Measurements from ENCODE around the gene FIZ1.
A peak's percentile ranks its signal among the peaks of the same experiment; 100 is the strongest.
"Not testable (repeated sequence)": the region's sequence is repeated elsewhere in the genome, so short reads cannot be mapped to it uniquely, and the experiment has no call there.

The FIZ1 gene

DNA sequence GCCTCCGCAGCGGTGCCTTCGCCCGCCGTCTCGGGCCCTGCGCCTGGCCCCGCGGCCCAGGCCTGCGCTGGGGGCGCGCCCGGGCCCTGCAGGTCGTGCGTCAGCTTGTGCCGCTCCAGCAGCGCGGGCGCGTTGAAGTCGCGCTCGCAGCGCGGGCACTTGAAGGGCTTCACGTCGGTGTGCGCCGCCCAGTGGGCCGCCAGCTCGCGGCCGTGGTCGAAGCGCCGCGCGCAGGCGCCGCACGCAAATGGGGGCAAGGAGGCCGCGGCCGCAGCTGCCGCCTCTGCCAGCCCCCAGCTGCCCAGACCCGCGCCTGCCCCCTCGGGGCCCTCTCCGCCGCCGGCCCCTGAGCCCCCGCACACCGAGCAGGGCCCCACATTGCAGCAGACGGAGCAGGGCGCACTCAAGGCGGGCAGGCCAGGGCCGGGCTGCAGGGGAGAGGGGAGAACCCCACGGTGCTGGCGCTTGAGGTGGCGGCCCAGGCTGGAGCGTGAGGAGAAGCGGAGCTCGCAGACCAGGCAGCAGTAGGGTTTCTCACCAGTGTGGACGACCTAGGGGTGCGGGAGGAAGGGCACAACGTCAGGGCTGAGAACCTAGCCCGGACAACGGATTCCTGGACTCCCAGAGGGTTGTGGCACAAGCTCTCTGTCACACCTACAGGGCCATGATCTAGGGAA, 6.1 kb downstream of the FIZ1 start:
- no peak for DNase-seq

DNA sequence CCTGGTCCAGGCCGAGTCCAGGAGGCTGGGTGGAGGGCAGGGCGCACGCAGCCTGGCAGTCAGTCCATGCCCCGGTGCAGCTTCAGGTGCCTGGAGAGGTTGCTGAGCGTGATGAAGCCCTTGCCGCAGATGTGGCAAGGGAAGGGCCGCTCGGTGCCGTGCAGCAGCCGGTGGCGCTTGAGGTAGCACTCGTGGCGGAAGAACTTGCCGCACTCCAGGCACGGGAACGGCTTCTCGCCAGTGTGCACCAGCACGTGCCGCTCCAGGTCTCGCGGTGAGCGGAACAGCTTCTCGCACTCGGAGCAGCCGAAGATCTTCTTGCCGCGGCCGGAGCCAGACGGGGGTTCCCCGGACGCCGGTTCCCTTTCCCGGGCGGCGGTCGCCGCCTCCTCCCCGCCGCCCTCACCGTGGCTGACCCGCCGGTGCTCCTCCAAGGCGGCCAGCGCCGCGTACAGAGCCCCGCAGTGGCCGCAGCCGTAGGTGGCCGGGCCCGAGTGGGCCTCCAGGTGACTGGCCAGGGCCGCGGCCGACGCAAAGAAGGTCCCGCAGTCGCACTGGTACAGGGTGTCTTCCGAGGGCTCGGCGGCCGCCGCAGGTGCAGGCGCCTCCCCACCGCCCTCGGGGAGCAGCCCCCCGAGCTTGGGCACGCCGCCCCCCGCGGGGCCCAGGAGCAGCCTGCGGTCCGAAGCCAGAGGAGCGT, 6.8 kb downstream of the FIZ1 start:
- DNase-seq, result no peak

DNA sequence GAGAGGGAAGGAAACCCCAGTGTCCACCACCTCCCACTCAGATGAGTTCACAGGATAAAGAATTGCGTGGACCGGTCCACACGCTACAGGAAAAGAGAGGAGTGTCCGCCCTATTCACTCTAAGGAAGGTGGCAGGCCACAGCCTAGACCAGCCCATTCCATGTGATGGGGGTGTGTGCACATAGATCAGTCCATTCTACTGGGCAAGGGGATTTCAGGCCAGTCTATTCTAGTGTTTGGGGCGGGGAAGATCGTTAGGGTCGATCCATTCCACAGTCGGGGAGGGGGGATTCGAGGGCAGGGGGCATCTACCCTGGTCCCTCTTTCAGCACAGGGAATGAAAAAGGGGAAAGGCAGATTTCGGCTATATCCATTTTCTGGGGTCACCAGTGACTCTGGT, 7.8 kb downstream of the FIZ1 start:
- no peak for DNase-seq

DNA sequence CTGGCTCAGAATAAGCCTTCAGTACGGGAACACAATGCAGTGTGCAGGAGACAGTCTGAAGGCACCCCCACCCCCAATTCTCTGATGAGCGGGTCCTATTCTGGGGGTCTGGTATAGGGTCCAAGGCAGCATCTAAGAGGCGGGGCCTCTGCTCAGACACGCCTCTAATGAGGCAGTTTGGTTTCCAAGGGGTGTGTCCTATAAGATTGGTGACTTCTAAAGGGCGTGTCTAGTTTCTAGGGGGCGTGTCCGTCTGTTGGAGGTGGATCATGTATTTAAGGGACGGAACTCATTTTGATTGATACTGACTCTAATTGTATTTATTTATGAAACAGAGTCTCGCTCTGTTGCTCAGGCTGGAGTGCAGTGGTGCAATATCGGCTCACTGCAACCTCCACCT, 8.7 kb downstream of the FIZ1 start:
- DNase-seq, result no peak

DNA sequence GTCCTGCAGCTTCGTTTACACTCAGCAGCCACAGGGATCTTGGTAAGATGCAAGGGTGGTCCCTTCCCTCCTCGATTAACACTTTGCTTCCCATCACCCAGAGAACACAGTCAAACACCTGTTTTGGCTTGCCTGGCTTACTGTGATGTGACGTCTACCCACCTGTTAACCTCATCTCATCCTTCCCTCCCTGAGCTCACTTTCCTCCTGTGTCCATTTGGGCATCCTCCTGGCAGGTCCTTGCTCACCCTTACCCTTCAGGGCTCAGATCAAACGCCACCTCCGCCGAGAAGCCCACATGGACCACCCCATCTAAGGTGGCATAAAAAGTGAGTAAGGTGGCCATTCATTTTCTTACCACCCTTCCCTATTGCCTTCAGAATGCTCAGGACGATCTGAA, 9.2 kb downstream of the FIZ1 start:
- no peak for DNase-seq

DNA sequence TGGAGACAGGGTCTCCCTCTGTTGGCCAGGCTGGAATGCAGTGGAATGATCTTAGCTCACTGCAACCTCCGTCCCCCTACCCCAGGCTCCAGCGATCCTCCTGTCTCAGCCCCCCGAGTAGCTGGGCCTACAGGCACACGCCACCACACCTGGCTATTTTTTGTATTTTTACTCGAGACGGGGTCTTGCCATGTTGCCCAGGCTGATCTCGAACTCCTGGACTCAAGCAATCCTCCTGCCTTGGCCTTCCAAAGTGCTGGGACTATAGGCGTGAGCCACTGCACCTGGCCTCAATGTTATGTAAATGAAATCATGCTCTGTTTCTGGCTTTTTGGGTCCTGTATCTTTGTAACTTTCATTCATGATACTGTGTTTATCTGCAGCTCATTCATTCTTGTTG, 10.6 kb downstream of the FIZ1 start:
- no peak for DNase-seq

DNA sequence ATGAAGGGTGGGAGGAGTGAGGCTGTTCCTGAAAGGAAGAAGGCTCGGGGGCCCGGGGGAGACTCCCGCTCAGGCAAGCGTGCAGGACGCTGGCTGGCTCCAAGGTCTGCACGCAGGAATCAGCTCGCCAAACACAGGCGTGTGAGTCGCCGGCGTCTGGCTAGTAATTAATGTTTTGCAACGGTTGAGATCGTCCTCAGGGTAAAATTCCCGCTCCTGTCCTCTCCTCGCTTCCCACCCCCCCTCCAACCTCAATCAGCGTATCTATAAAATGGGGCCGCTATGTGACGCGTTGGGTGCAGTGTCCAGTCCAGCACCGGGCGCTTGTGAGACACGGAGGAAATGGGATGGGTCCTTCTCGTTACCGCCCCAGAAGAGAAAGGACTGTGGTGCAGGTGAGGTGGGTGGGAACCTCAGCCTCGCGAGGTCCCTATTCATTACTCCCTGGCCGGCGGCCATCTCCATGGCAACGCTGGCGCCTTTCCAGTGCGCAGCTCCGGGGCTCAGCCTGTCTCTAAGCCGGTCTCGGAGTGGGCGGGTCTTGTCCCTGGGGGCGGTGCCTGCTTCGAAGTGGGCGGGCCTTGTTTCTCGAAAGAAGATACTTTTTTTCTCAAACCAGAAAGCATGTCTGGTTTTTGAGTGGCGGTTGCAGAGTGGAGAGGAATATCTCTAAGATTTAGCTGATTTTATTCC, 12.2 kb downstream of the FIZ1 start:
- DNase-seq, result peak; percentile 88

DNA sequence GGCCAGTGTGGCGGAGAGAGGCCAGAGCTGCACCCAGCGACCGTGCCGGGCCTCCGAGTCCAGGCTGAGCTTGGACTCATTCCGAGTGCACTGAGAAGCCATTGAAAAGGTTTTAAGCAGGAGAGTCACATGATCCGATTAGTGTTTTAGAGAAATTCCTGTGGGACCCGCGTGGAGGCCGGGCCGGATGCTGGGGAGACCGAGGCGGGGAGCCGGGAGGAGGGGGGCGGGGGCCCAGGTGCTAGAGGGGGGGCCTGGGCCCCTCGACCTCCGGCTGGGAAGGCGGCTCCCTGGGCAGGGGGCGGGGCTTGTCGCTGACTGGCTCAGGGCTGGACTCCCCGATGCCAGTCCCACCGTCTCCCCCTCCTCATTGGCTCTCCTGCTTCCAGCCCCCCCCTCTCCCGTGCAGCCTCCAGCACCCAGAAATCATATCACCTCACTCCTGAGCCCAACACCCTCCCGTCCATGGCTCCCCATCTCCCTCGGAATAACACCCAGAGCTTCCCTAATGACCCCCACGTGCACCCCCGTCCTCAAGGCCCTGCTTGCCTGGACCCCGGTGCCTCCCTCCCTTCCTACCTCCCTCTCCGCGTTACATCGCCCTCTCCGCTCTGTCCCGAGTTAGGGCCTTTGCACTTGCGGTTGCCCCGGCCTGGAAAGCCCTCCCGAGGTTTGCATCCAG, 13.5 kb downstream of the FIZ1 start:
- no peak for DNase-seq

DNA sequence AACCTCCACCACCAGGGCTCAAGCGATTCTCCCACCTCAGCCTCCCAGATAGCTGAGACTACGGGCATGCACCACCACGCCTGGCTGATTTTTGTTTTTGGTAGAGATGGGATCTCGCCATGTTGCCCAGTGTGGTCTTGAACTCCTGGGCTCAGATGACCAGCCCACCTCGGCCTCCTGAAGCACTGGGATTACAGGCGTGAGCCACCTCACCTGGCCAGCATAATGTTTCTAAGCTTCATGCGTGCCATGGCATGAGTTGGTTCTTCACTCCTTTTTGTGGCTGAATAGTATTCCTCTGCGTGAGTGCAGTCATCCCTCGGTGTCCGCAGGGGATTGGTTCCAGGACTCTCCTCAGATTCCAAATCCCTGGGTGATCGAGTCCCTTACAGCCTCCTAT, 14.4 kb downstream of the FIZ1 start:
- DNase-seq, result no peak

DNA sequence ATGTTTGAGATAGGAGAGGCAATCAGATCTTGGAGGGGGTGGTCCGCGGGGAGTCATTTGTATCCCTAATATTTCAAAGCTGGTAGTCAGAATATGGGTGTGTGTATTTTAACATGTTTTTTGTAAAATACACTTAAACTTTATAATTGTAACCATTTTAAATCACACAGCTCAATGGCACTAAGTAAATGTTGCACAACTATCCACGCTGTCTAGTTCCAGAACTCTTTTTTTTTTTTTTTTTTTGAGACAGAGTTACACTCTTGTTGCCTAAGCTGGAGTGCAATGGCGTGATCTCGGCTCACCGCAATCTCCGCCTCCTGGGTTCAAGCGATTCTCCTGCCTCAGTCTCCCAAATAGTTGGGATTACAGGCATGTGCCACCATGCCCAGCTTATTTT, 15.4 kb downstream of the FIZ1 start:
- not testable (repeated sequence) for DNase-seq

DNA sequence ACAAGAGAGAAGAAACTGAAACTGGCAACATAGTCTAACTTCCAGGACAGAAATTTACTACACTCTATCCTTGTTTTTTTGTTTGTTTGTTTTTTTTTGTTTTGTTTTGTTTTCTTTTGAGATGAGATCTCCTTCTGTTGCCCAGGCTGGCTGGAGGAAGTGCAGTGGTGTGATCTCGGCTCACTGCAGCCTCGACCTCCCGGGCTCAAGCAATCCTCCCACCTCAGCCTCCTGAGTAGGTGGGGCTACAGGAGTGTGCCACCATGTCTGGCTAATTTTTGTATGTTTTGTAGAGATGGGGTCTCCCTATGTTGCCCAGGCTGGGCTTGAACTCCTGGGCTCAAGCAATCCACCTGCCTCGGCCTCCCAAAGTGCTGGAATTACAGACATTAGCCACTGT, 17.0 kb downstream of the FIZ1 start:
- DNase-seq, result not testable (repeated sequence)

DNA sequence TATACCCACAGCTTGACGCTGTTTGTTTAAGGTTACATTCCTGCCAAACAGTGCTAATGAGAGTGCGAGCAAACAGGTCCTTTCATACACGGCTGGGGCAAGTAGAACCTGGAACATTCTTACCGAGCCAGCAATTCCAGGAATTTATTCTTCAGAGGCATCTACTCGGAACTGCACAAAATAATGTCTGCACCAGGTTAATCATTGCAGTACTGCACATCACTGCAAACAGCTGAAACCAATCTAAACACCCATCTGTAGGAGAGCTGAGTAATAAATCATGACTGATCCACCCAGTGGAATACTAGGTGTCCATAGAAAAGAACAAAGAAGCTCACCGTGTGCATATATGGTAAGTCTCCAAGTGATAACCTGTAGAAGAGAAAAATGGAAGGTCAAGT, 17.5 kb downstream of the FIZ1 start:
- DNase-seq, result no peak

DNA sequence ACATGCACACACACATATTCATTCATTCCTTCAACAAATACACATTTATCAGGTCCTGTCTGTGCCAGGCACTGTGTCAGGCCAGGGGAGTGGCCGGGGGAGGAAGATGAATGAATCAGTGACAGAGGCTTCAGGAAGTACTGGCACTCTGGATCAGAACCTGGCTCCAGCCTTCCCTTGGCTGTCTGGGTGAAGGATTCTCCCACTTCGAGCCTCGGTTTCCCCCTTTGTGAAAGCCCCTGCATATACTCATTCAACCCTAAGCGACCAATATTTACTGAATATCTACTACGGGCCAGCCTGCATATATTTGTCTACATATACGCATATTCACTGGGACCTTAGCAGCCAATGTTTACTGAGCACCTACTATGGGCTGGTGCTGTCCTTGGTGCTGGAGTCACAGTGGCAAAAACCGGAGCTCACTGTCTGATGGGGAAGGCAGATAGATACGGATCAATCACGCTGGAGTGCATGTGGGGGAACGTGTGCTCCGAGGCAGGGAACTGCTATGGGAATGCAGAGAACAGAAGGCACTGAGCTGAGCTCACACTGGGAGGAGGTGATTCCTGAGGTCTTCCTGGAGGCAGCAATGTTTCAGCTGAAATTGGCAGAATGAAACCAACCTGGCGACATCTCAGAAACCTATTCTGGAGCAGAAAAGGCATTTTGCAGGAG, 18.0 kb downstream of the FIZ1 start:
- no peak for DNase-seq

DNA sequence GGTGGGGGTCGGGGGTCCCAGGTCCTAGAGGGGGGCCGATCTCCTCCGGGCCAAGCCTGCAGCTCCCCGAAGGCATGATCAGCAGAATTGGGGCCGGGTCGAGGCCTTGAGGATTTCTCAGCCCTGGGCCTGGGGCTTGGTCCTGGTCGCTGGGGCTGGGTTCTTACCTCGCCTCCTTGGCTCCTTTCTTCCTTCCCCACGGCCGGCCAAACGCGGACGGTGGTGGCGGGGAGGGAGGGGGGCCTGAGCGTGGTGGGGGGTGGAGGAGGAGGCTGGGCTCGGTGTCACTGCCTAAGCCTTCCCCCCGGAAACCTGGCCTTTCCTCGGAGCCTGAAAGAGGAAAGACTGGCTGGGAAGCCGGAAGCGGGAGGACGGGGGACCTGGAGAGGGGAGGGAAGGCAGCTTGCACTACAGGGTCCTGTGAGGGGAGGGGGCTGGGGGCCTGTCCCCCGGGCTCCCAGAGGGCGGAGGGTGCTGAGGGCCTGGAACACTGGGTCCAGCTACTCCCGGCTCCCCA, 18.6 kb downstream of the FIZ1 start, which contains the start of gene ZNF579:
TSS of gene ZNF579 (minus strand) at position 221 of the 517 bp plus-strand sequence. CDS start 1,209 bp downstream, outside the sequence.
- peak; percentile 83 for DNase-seq

DNA sequence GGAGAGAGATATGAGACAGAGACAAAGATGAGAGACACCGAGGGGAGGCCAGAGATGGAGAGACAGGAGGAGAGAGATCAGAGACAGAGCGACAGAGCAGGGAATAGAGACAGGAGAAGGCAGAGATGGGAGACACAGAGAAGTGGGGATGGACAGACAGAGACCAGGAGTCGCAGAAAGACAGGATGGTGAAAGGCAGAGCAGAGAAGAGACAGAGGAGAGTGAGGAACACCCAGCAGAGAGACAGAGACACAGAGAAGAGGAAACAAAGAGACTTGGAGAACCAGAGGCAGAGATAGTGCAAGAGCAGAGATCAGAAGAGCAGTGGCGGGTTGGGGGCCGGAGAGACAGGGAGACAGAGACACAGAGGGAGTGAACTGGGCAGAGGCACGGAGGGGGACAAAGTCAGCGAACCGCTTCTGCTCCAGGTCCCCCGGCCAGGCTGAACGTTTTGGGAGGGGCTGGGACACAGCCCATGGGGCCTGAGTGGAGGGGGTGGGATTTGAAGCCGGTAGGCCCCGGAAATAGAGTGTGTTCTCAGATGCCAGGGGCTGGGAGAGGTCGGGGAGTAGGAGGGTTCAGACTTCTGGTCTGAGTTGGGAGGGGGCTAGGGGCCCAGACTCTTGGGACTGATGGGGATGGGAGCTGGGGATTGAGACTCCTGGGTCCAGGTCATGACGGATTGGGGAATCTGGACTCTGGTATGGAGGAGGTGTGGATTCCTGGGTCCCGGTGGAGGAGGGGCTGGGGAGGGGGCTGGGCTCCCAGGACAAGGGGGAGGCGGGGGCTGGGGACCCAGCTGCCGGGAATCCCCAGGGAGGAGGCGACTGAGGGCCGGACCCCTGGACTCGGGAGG, 19.3 kb downstream of the FIZ1 start:
- DNase-seq, result no peak

DNA sequence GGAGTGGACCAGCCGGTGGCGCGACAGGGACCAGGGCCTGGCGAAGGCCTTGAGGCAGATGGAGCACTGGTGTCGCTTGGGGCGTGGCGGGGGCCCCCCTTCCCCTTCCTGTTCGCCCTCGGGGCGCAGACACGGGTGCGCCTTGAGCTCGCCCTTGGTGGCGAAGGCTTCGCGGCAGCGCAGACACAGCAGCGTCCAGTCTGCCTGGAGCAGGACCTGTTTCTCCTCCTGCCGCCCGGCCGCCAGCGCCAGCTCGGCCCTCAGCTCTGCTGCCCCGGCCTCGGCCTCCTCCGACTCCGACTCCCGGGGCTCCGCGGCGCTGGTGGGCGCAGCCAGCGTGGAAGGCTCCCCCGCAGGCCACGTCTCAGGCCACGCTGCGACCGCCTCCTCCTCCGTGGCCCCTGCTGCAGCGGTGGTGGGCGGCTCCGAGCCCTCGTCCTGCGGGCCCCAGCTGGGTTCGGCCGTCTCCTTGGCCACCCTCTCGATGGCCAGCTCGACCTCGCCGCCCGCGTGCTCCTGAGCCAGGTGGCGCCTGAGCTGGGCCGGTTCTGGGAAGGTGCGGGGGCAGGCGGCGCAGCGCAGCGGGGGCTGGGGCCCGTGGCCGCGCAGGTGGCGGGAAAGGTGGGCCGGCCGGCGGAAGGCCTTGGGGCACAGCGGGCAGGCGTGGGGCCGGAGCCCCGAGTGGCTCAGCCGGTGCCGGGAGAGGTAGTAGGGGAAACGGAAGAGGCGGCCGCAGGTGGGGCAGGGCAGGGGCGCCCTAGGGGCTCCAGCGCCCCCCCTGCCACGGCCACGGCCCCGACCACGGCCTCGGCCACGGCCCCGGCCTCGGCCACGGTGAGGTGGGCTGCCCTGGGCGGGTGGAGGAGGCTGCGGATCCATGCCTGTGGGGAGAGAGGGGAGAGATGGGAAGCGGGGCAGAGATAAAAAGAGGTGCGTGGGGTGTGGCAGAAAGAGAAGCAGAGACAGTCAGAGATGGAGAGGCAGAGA, 20.3 kb downstream of the FIZ1 start:
- DNase-seq, result no peak

DNA sequence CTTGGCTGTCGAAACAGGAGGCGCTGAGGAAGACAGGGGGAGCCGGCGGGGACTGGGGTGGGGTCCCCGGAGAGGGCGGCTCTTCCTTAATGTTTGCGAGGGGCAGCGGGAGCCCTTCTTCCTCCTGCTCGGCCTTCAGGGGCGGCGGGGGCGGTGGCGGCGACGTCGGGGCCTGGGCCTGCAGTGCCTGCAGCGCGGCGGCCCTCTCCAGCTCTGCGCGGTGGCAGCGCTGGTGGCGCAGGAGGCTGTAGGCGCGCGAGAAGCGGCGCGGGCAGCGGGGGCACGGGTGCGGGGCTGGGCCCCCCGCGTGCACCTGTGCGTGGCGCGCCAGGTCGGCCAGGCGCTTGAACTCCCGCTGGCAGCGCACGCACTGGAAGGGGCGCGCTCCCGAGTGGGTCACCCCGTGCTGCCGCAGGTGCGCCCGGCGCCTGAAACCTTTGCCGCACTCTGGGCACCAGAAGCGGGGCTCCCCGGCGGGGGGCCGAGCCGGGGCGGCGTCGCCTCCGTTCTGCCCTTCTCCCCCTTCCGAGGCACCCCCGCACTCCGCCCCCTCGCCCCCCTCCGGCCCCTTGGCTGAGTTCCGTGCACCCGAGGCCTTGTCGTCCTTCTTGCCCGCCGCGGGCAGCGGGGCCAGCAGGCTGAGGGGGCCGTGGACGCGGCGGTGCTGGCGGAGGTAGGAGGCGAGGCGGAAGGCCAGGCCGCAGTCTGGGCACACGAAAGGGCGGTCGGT, 21.1 kb downstream of the FIZ1 start:
- DNase-seq, result no peak

DNA sequence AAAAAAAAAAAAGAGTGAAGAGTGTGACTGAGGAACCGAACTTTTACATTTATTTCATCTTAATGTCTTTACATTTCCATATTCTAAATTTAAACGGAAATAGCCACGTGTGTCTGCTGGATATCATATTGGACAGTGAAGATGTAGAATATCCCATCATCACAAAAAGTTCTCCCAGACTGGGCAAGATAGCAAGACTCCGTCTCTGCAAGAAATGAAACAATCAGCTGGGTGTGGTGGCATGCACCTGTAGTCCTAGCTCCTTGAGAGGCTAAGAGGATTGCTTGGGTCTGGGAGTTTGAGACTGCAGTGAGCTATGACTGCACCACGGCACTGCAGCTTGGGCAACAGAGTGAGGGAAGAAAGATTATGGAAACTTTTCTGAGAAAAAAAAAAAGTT, 22.6 kb downstream of the FIZ1 start:
- no peak for DNase-seq

DNA sequence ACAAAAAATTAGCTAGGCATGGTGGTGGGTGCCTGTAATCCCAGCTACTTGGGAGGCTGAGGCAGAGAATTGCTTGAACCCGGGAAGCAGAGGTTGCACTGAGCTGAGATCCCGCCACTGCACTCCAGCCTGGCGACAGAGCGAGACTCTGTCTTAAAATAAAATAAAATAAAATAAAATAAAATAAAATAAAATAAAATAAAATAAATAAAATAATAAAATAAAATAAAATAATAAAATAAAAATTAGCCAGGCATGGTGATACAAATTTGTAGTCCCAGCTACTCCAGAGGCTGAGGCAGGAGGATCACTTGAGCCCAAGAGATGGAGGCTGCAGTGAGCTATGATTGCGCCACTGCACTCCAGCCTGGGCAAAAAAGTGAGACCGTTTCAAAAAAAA, 25.4 kb downstream of the FIZ1 start:
- DNase-seq, result not testable (repeated sequence)

DNA sequence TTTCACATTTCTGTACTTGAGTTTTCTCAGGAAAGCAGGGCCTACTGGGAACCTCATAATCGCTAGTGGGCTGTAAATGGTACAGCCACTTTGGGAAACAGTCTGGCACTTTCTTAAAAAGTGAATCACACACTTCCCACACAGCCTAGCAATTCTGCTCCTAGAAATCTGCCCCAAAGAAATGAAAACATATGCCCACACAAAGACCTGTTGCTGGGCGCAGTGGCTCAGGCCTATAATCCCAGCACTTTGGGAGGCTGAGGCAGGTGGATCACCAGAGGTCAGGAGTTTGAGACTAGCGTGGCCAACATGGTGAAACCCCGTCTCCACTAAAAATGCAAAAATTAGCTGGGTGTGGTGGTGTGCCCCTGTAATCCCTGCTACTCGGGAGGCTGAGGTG, 29.8 kb downstream of the FIZ1 start:
- not testable (repeated sequence) for DNase-seq
